Measurements from ENCODE around the gene BLVRA. TPM values are rescaled to one million over a fixed set of nuclear protein-coding genes. Genes with fewer than 3 reads are reported as not detected.
A peak's percentile ranks its signal among the peaks of the same experiment; 100 is the strongest.
"Not testable (repeated sequence)": the region's sequence is repeated elsewhere in the genome, so short reads cannot be mapped to it uniquely, and the experiment has no call there.

The BLVRA gene
- total RNA-seq, 1 experiment from 2014 or later = 29.8 TPM

GRCh38 chr7:43823941-43824340 lies 65.5 kb downstream of the BLVRA start:
- no peak for DNase-seq
- no TSS peak for BruUV-seq (replicated peaks)
- intact Hi-C loops (cut with micrococcal nuclease; ENCODE audit: unreplicated experiment) = no loop called here
- peaks cover 29% of the 10 kb centered on the region for H3K4me1 Mint-ChIP-seq (ENCODE audit: low read depth, unreplicated experiment)
- CTCF ChIA-PET = interaction anchor here (1.3 kb wide), 1 partner anchor 14 kb away, joined by 5 read pairs; no protein-coding TSS in a partner anchor
- no peak overlapping the region for H3K27ac Mint-ChIP-seq (ENCODE audit: unreplicated experiment)
- TF ChIP-seq CTCF (IDR thresholded peaks at IDR 0.05; ENCODE audit: unreplicated experiment) = no peak
- no peaks in the 10 kb centered on the region for H3K27me3 Mint-ChIP-seq (ENCODE audit: unreplicated experiment)
- no peak overlapping the region for H3K4me3 Mint-ChIP-seq (ENCODE audit: low read depth, unreplicated experiment)
- H3K36me3 Mint-ChIP-seq (ENCODE audit: insufficient read depth, unreplicated experiment) = no peaks in the 10 kb centered on the region
- no peaks in the 10 kb centered on the region for H3K9me3 Mint-ChIP-seq (ENCODE audit: low read depth, unreplicated experiment)

GRCh38 chr7:43824513-43824912 lies 66.0 kb downstream of the BLVRA start:
- not testable (repeated sequence) for DNase-seq; BruUV-seq (replicated peaks)

GRCh38 chr7:43824963-43825362 lies 66.5 kb downstream of the BLVRA start:
- no peaks in the 10 kb centered on the region for H3K36me3 Mint-ChIP-seq (ENCODE audit: insufficient read depth, unreplicated experiment)
- no peak for DNase-seq
- H3K4me1 Mint-ChIP-seq (ENCODE audit: low read depth, unreplicated experiment) = peaks cover 29% of the 10 kb centered on the region
- H3K4me3 Mint-ChIP-seq (ENCODE audit: low read depth, unreplicated experiment) = peak overlapping the region; percentile 58
- H3K27ac Mint-ChIP-seq (ENCODE audit: unreplicated experiment) = no peak overlapping the region
- BruUV-seq (replicated peaks) = no TSS peak
- H3K9me3 Mint-ChIP-seq (ENCODE audit: low read depth, unreplicated experiment) = no peaks in the 10 kb centered on the region
- no peak for TF ChIP-seq CTCF (IDR thresholded peaks at IDR 0.05; ENCODE audit: unreplicated experiment)
- no peaks in the 10 kb centered on the region for H3K27me3 Mint-ChIP-seq (ENCODE audit: unreplicated experiment)
- intact Hi-C loops (cut with micrococcal nuclease; ENCODE audit: unreplicated experiment) = loop anchor here (5.0 kb wide), 1 partner anchor 83 kb away; no protein-coding TSS in a partner anchor
- CTCF ChIA-PET = interaction anchor here (0.8 to 1.4 kb wide), 7 partner anchors 9 to 425 kb away, joined by 3 to 5 read pairs (median 3); partner anchors contain the start of gene STK17A

More at GRCh38 chr7:43824513-43824912, 66.0 kb downstream of the BLVRA start:
- H3K9me3 Mint-ChIP-seq (ENCODE audit: low read depth, unreplicated experiment); intact Hi-C loops (cut with micrococcal nuclease; ENCODE audit: unreplicated experiment); H3K27me3 Mint-ChIP-seq (ENCODE audit: unreplicated experiment); H3K36me3 Mint-ChIP-seq (ENCODE audit: insufficient read depth, unreplicated experiment); H3K27ac Mint-ChIP-seq (ENCODE audit: unreplicated experiment): not testable (repeated sequence)
- CTCF ChIA-PET = interaction anchor here (0.8 to 1.3 kb wide), 5 partner anchors 9 to 425 kb away, joined by 3 to 5 read pairs (median 3); no protein-coding TSS in a partner anchor
- peaks cover 29% of the 10 kb centered on the region for H3K4me1 Mint-ChIP-seq (ENCODE audit: low read depth, unreplicated experiment)
- H3K4me3 Mint-ChIP-seq (ENCODE audit: low read depth, unreplicated experiment) = peak overlapping the region; percentile 58

- DNase-seq = no peak
- TF ChIP-seq CTCF (IDR thresholded peaks at IDR 0.05; ENCODE audit: unreplicated experiment) = no peak
- Mint-ChIP-seq H3K4me1 (ENCODE audit: low read depth, unreplicated experiment) (peaks cover 29% of the 10 kb centered on the region), H3K4me3 (ENCODE audit: low read depth, unreplicated experiment) (no peak overlapping the region), H3K9me3 (ENCODE audit: low read depth, unreplicated experiment) (no peaks in the 10 kb centered on the region), H3K27me3 (ENCODE audit: unreplicated experiment) (no peaks in the 10 kb centered on the region), H3K27ac (ENCODE audit: unreplicated experiment) (no peak overlapping the region), H3K36me3 (ENCODE audit: insufficient read depth, unreplicated experiment) (no peaks in the 10 kb centered on the region)
- intact Hi-C loops (cut with micrococcal nuclease; ENCODE audit: unreplicated experiment) = loop anchor here (5.0 kb wide), 1 partner anchor 83 kb away; no protein-coding TSS in a partner anchor
- CTCF ChIA-PET = interaction anchor here (0.9 to 1.4 kb wide), 4 partner anchors 14 to 426 kb away, joined by 3 to 5 read pairs (median 4); partner anchors contain the start of gene STK17A
- no TSS peak for BruUV-seq (replicated peaks)
Observed at GRCh38 chr7:43825391-43825808, 66.9 kb downstream of the BLVRA start.

GRCh38 chr7:43830917-43831316 lies 72.4 kb downstream of the BLVRA start:
- H3K4me3 Mint-ChIP-seq (ENCODE audit: low read depth, unreplicated experiment); DNase-seq; H3K27me3 Mint-ChIP-seq (ENCODE audit: unreplicated experiment); H3K36me3 Mint-ChIP-seq (ENCODE audit: insufficient read depth, unreplicated experiment); BruUV-seq (replicated peaks); CTCF ChIA-PET; H3K27ac Mint-ChIP-seq (ENCODE audit: unreplicated experiment); H3K9me3 Mint-ChIP-seq (ENCODE audit: low read depth, unreplicated experiment): not testable (repeated sequence)
- H3K4me1 Mint-ChIP-seq (ENCODE audit: low read depth, unreplicated experiment) = peaks cover 18% of the 10 kb centered on the region
- intact Hi-C loops (cut with micrococcal nuclease; ENCODE audit: unreplicated experiment) = loop anchor here (10.0 kb wide), 3 partner anchors 186 to 566 kb away; no protein-coding TSS in a partner anchor
